BLaER1 (cell line): ENCODE results near the gene OSBPL8.
"Not testable (repeated sequence)": the region's sequence is repeated elsewhere in the genome, so short reads cannot be mapped to it uniquely, and the experiment has no call there.

Source experiments
- H3K27ac ChIP-seq: shearing (Covaris generic); formaldehyde crosslinking; 2 replicates; pipeline ENCODE4 v1.8.1; 2022
- H3K27me3 ChIP-seq: shearing (Covaris generic); formaldehyde crosslinking; 2 replicates; pipeline ENCODE4 v1.8.1; 2022
- H3K36me3 ChIP-seq: shearing (Covaris generic); formaldehyde crosslinking; 2 replicates; pipeline ENCODE4 v1.8.1; 2022
- H3K4me1 ChIP-seq: shearing (Covaris generic); formaldehyde crosslinking; 2 replicates; pipeline ENCODE4 v1.8.1; 2022
- H3K4me2 ChIP-seq: shearing (Covaris generic); formaldehyde crosslinking; 2 replicates; pipeline ENCODE4 v1.8.1; 2022
- H3K4me3 ChIP-seq: shearing (Covaris generic); formaldehyde crosslinking; 2 replicates; pipeline ENCODE4 v1.8.1; 2022
- H3K9ac ChIP-seq: shearing (Covaris generic); formaldehyde crosslinking; 2 replicates; pipeline ENCODE4 v1.8.1; 2022
- H3K9me3 ChIP-seq: shearing (Covaris generic); formaldehyde crosslinking; 2 replicates; pipeline ENCODE4 v1.8.1; 2022
- H4K20me1 ChIP-seq: shearing (Covaris generic); formaldehyde crosslinking; 2 replicates; pipeline ENCODE4 v1.8.1; 2022
- Cebpa-rat ChIP-seq: shearing (Covaris generic); IDR thresholded peaks from 2 replicates; pipeline ENCODE4 v1.8.1; 2022

Gene OSBPL8

GRCh38 chr12:76332606-76333005 lies 227.0 kb downstream of the OSBPL8 start:
- Histone ChIP-seq H3K9ac (no peak overlapping the region), H3K27me3 (no peaks in the 10 kb centered on the region), H3K9me3 (no peaks in the 10 kb centered on the region), H3K4me1 (no peaks in the 10 kb centered on the region), H4K20me1 (no peaks in the 10 kb centered on the region), H3K4me2 (no peak overlapping the region), H3K4me3 (no peak overlapping the region), H3K36me3 (no peaks in the 10 kb centered on the region), H3K27ac (no peak overlapping the region)
- TF ChIP-seq Cebpa-rat, result no peak

- H3K27me3 ChIP-seq, result no peaks in the 10 kb centered on the region
- H3K36me3 ChIP-seq, result no peaks in the 10 kb centered on the region
- H3K4me2 ChIP-seq, result no peak overlapping the region
- no peaks in the 10 kb centered on the region for H3K4me1 ChIP-seq
- H3K27ac ChIP-seq, result no peak overlapping the region
- H3K9me3 ChIP-seq, result no peaks in the 10 kb centered on the region
- TF ChIP-seq Cebpa-rat, result no peak
- no peaks in the 10 kb centered on the region for H4K20me1 ChIP-seq
- H3K4me3 ChIP-seq, result no peak overlapping the region
- H3K9ac ChIP-seq, result no peak overlapping the region
Observed at GRCh38 chr12:76329606-76330005, 230.0 kb downstream of the OSBPL8 start.

- Histone ChIP-seq H3K9ac (no peak overlapping the region), H3K4me2 (no peak overlapping the region)
Observed at GRCh38 chr12:76329159-76329558, 230.4 kb downstream of the OSBPL8 start.

GRCh38 chr12:76319595-76320319 lies 239.8 kb downstream of the OSBPL8 start:
- H3K27me3 ChIP-seq, H3K36me3 ChIP-seq, H3K27ac ChIP-seq, H3K4me3 ChIP-seq, H3K9ac ChIP-seq, H4K20me1 ChIP-seq, H3K4me1 ChIP-seq, H3K4me2 ChIP-seq, H3K9me3 ChIP-seq: not testable (repeated sequence)

More at GRCh38 chr12:76329159-76329558, 230.4 kb downstream of the OSBPL8 start:
- Histone ChIP-seq H3K27ac (no peak overlapping the region), H3K4me1 (no peaks in the 10 kb centered on the region), H3K4me3 (no peak overlapping the region), H3K36me3 (no peaks in the 10 kb centered on the region), H3K9me3 (no peaks in the 10 kb centered on the region), H3K27me3 (no peaks in the 10 kb centered on the region), H4K20me1 (no peaks in the 10 kb centered on the region)
- no peak for TF ChIP-seq Cebpa-rat

GRCh38 chr12:76318773-76319594 lies 240.6 kb downstream of the OSBPL8 start:
- H4K20me1 ChIP-seq, result no peaks in the 10 kb centered on the region
- H3K36me3 ChIP-seq, result no peaks in the 10 kb centered on the region
- H3K27ac ChIP-seq, result no peak overlapping the region
- TF ChIP-seq Cebpa-rat, result no peak
- no peak overlapping the region for H3K4me2 ChIP-seq
- no peaks in the 10 kb centered on the region for H3K4me1 ChIP-seq
- no peaks in the 10 kb centered on the region for H3K27me3 ChIP-seq
- H3K4me3 ChIP-seq, result no peak overlapping the region
- H3K9me3 ChIP-seq, result no peaks in the 10 kb centered on the region
- no peak overlapping the region for H3K9ac ChIP-seq

GRCh38 chr12:76317976-76318375 lies 241.6 kb downstream of the OSBPL8 start:
- H4K20me1 ChIP-seq, result no peaks in the 10 kb centered on the region
- no peaks in the 10 kb centered on the region for H3K4me1 ChIP-seq
- no peaks in the 10 kb centered on the region for H3K36me3 ChIP-seq
- no peak for TF ChIP-seq Cebpa-rat
- no peak overlapping the region for H3K4me2 ChIP-seq
- no peaks in the 10 kb centered on the region for H3K27me3 ChIP-seq
- no peaks in the 10 kb centered on the region for H3K9me3 ChIP-seq
- H3K4me3 ChIP-seq, result no peak overlapping the region
- H3K27ac ChIP-seq, result no peak overlapping the region
- no peak overlapping the region for H3K9ac ChIP-seq

- H3K9ac ChIP-seq, result no peak overlapping the region
- H3K36me3 ChIP-seq, result no peaks in the 10 kb centered on the region
- H3K27ac ChIP-seq, result no peak overlapping the region
- no peaks in the 10 kb centered on the region for H3K9me3 ChIP-seq
- no peaks in the 10 kb centered on the region for H4K20me1 ChIP-seq
- no peaks in the 10 kb centered on the region for H3K4me1 ChIP-seq
- H3K27me3 ChIP-seq, result no peaks in the 10 kb centered on the region
- H3K4me2 ChIP-seq, result no peak overlapping the region
- peak; percentile 36; the same call in 1 of the 2 replicates for TF ChIP-seq Cebpa-rat
- H3K4me3 ChIP-seq, result no peak overlapping the region
Observed at GRCh38 chr12:76316468-76316867, 243.1 kb downstream of the OSBPL8 start.

- TF ChIP-seq Cebpa-rat, result no peak
- no peak overlapping the region for H3K4me2 ChIP-seq
Observed at GRCh38 chr12:76313299-76313698, 246.3 kb downstream of the OSBPL8 start.

GRCh38 chr12:76312315-76312714 lies 247.3 kb downstream of the OSBPL8 start:
- no peak overlapping the region for H3K27ac ChIP-seq
- H4K20me1 ChIP-seq, result no peaks in the 10 kb centered on the region
- no peak overlapping the region for H3K9ac ChIP-seq
- H3K9me3 ChIP-seq, result no peaks in the 10 kb centered on the region
- H3K4me1 ChIP-seq, result no peaks in the 10 kb centered on the region
- H3K36me3 ChIP-seq, result no peaks in the 10 kb centered on the region
- no peak overlapping the region for H3K4me3 ChIP-seq
- TF ChIP-seq Cebpa-rat, result no peak
- no peaks in the 10 kb centered on the region for H3K27me3 ChIP-seq
- no peak overlapping the region for H3K4me2 ChIP-seq

More at GRCh38 chr12:76313299-76313698, 246.3 kb downstream of the OSBPL8 start:
- Histone ChIP-seq H3K36me3 (no peaks in the 10 kb centered on the region), H3K9me3 (no peaks in the 10 kb centered on the region), H3K27me3 (no peaks in the 10 kb centered on the region), H3K4me1 (no peaks in the 10 kb centered on the region), H3K27ac (no peak overlapping the region), H3K9ac (no peak overlapping the region), H4K20me1 (no peaks in the 10 kb centered on the region), H3K4me3 (no peak overlapping the region)

- no peak overlapping the region for H3K27ac ChIP-seq
- no peak overlapping the region for H3K4me2 ChIP-seq
Observed at GRCh38 chr12:76311796-76312195, 247.8 kb downstream of the OSBPL8 start.

More at GRCh38 chr12:76311796-76312195, 247.8 kb downstream of the OSBPL8 start:
- no peak overlapping the region for H3K9ac ChIP-seq
- no peaks in the 10 kb centered on the region for H3K9me3 ChIP-seq
- no peaks in the 10 kb centered on the region for H3K4me1 ChIP-seq
- H4K20me1 ChIP-seq, result no peaks in the 10 kb centered on the region
- no peak for TF ChIP-seq Cebpa-rat
- H3K27me3 ChIP-seq, result no peaks in the 10 kb centered on the region
- no peak overlapping the region for H3K4me3 ChIP-seq
- H3K36me3 ChIP-seq, result no peaks in the 10 kb centered on the region
